ENCODE measurements around the gene RC3H1.
A peak's percentile ranks its signal among the peaks of the same experiment; 100 is the strongest.
"Not testable (repeated sequence)": the region's sequence is repeated elsewhere in the genome, so short reads cannot be mapped to it uniquely, and the experiment has no call there.

RC3H1 gene

DNA sequence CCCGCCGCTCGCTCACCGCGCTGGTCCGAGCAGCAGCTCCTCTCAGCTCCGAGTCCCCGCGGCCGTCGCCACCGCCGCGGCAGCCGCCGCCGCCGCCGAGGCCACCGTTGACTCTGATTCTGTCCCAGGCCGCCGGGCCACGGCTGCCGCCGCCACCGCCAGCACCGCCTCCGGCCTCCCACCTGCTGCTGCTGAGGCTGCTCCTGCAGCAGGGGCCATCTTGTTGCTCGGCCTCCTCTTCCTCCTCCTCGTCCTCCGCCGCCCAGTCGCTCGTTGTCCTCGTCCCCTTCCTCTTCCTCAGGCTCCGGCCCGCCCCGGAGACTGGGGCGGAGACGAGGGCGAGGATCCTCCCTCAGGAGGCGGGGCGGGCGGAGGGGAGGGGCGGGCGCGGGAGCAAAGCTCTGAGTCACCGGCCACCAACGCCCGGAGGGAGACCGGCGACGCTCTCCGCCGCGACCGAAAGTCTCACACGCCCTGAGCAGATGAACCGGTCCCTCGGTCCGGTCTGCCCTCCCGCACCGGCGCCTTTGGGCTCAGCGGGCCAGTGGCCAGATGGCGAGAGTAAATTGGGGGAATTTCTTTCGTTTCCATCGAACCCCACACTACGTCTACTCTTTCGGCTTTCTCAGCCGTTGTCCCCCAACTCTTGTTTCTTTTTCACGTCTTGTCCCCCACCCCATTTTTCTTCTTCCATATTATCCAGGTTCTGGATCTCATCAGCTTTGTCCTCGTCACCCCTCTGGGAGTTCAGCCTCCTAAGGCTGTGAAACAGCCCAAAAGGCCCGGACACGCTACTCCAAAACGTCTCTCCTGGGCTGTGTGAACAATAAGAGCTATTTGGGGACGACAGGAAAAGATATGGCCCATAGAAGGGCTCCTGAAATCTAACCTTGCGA is at the start of gene RC3H1:
Gene RC3H1, minus strand, starts transcription at position 278 of the 896 bp plus-strand sequence. CDS start 29,372 bp downstream, outside the sequence.
- peak; percentile 87 for DNase-seq

DNA sequence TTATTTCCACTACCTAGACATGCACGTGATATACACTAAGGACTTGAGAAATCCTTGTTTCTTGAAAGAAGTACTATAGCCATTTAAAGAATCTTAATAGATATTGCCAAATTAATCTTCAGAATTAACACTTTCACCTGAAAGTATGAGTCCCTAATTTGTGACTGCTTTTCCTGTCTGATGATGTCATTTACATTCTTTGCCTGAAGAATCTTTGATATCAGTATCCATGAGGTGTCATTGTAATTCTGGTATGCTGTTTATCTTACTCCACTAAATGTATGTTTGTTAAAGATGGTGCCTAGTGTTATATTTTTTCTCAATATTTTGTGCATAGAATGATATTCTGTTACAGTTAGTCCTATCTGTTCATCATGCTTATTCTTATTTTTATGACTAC is 48.5 kb upstream of the RC3H1 start:
- DNase-seq: no peak

DNA sequence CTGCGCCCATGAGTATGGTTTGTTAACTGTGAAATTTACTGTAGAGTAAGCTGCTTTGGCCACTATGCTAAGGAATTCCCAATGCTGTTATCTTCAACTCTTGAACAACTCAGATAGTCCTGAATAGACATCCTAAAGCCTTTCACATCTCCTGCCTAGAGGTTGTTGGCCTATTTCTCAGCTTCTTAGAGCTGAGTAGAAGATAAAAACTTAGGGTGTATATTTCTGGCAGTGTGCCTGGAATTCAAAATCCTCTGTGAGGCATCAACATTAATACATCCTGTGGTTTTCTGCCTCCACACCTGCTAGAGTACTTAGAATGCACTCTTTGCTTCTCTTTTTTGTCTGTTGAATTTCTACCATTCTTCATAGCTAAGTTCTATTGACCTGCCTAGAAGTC is 45.8 kb upstream of the RC3H1 start:
- DNase-seq: no peak

- DNase-seq: no peak
Observed at GRCh38 chr1:174060090-174060489, 37.9 kb upstream of the RC3H1 start.

DNA sequence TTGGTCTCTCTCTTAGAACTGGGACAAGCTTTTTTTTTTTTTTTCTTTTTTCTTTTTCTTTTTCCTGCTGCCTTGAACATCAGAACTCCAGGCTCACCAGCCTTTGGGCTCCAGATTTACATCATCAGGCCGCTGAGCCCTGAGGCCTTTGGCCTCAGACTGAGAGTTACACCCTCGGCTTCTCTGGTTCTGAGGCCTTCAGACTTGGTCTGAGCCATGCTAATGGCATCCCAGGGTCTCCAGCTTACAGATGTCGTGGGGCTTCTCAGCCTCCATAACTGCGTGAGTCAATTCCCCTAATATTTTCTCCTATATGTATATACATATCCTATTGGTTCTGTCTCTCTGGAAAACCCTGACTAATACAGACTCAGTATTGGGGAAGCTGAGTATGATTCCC is 36.5 kb upstream of the RC3H1 start:
- DNase-seq: no peak

- DNase-seq: not testable (repeated sequence)
Observed at GRCh38 chr1:174056609-174057008, 34.5 kb upstream of the RC3H1 start.

- DNase-seq: not testable (repeated sequence)
Observed at GRCh38 chr1:174055797-174056196, 33.6 kb upstream of the RC3H1 start.

- DNase-seq: no peak
Observed at GRCh38 chr1:174053826-174054225, 31.7 kb upstream of the RC3H1 start.

GRCh38 chr1:174052621-174053020 is 30.5 kb upstream of the RC3H1 start:
- DNase-seq: no peak

DNA sequence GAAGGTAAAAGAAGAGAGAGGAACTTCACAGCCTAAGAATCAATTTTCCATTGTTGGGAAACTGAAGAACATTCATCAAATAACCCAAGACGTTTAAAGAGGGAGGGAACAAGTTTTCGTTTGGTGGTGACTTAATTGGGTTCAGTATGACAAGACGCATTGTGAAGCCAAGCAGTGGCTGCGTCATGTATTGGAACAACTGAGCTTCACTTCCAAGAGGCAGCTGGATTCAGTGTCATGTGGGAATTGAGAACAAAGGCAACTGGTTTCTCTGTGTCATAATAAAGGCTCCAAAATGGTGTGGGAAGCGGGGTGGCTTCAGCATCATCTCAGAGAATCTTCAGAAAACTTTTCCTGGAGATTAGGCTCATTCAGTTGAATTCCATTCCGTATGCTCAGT is 29.8 kb upstream of the RC3H1 start:
- DNase-seq: no peak

DNA sequence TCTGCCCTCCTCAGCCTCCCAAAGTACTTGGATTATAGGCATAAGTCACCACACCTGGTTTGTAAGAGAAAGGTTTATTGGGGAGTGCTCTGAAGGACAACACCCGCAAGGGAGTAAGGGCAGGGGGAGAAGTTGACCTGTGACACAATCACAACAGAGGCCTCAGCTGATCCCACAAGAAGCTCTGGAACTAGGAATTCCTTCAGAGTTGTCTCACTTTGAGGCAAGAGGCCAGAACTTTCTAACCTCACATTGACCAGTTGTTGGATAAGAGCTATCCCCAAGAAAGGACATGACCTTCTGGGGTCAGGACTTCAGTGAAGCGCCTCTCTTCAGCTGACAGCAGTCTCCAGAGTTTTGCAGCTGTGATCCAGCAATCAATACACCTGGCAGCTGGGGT is 27.4 kb upstream of the RC3H1 start:
- DNase-seq: no peak

DNA sequence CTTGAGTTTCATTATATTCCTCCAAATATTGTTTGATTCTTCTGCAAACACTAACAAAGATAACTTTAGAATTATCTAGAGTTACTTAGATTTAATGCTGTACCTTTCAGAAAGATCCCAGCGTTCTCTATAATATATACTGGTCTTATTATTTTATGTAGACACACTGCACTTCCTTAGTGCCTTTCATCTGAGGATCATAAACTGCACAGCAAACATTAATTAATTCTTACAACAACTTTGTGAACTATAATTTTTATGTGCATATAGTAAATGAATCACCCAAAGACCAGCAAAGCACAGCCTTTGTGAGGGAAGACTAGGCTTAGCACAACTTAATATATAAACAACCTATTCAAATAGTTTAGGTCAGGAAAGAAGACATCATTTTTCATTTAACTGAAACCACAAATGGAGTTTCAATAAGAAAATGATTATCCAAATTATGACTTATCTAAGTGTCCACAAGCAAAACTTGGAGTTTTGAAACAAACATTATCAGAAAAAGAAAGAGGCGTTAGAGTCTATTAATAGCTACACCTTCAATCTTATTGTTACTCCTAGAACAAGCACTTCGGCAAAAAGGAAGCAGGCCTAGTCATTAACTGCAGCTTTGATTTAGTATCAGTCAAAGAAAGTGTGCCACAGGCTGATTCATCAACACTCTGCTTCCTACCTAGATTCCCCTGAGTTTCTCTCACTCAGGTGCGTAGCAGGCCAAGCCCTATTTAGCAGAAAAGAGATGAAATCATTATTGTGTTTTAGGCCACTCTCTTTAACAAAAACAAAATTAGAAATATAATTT is 22.5 kb upstream of the RC3H1 start:
- DNase-seq: no peak

DNA sequence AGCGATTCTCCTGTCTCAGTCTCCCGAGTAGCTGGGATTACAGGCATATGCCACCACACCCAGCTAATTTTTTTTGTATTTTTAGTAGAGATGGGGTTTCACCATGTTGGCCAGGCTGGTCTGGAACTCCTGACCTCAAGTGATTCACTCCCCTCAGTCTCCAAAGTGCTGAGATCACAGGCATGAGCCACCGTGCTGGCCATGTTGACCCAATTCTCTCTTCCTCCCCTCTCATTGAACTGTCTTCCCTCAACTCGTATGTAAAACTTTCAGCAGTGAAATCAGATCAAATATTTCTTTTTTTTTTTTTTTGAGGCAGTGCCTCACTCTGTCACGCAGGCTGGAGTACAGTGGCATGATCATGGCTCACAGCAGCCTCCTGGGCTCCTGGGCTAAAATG is 20.4 kb upstream of the RC3H1 start:
- DNase-seq: not testable (repeated sequence)

- no peak for DNase-seq
Observed at GRCh38 chr1:174041369-174041768, 19.2 kb upstream of the RC3H1 start.

GRCh38 chr1:174040387-174040786 is 18.2 kb upstream of the RC3H1 start:
- no peak for DNase-seq

DNA sequence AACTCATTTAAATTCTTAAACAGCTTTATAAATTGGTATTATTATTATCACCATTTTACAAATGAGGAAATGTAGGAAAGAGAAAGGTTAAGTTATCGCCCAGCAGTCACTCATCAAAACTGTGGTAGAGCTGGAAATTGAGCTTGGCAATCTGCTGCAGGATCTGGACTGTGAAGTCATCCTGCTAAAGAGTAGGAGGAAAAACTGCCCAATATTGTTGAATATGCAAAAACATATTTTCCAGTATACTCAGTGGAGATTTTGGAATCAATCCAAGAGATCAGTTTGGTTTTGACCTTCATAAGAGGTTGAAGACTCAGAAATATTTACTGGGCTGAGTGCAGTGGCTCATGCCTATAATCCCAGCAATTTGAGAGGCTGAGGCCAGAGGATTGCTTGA is 16.9 kb upstream of the RC3H1 start:
- no peak for DNase-seq

GRCh38 chr1:174036798-174037197 is 14.6 kb upstream of the RC3H1 start:
- DNase-seq: no peak

GRCh38 chr1:174036204-174036603 is 14.0 kb upstream of the RC3H1 start:
- DNase-seq: no peak

- DNase-seq: no peak
Observed at GRCh38 chr1:174032671-174033222, 10.6 kb upstream of the RC3H1 start.

DNA sequence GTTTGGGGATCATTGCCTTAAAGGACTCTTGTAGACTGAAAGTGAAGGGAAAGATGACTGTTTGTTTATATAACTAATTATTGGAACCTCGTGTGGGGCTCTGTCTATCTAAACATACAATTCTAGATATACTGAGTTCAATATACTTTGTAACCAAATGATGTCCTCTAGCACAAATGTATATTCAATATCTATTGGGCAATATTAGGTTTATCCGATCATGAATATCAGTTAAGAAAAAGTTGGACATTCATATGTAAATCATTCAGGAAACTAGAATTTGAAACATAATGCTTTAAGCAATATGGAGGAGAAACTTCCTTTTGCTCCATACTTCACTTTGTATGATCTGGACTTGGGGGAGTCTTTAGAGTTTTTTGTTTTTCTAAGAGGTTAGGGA is 8.9 kb upstream of the RC3H1 start:
- no peak for DNase-seq

DNA sequence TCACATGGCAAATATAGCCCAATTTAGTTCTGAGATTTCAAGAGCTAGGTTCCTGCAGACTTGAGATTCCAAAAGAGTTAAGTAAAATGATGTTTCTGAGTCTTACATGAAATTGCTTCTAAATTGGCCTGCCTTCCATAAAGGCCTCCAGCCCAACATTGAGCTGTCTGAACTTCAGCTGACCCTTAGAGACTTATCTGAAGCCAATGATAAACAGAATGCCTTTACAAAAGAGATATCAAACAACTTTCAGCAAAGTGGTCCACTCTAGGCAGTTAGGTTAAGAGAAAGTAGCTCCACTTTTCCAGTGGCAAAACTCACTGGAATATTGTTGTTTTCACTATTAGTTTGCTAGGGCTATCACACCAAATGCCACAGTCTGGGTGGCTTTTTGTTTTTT is 6.3 kb upstream of the RC3H1 start:
- DNase-seq: no peak

- no peak for DNase-seq
Observed at GRCh38 chr1:174023440-174023839, 1.3 kb upstream of the RC3H1 start.

GRCh38 chr1:174022976-174023277 is 770 bp upstream of the RC3H1 start:
- no peak for DNase-seq

DNA sequence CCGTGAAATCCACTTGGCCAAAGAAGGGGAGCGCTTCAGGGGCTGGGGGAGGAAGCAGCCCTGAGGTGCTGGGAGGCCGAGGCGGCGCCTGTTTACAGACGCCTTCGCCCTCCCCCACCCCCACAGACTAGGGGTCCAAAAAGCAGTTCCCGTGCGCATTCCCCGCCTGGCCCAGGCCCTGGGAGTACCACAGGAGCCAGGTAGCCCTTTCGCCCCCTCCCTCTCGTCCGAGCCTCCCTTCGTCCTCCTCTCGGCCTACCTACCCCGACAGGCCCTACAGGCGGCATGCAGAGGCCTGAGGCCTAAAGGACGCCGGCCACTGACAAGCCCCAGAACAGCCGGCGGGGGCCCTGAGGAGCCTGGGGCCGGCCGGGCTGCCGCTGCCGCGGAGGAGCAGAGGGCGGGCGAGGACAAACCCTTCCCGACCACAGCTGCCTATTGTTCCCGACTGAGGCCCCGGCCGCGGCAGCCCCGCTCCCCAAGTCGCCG is 522 bp downstream of the RC3H1 start:
- no peak for DNase-seq
